H9 (cell line): Measurements from ENCODE around the gene SKAP1. TPM values are rescaled to one million over a fixed set of nuclear protein-coding genes. Genes with fewer than 3 reads are reported as not detected.

ENCODE experiments used
- DNase-seq: peaks from one replicate; pipeline ENCODE4 v3.0.0-alpha.2; 2017
- H2AFZ ChIP-seq: one replicate; pipeline ENCODE4 v1.6.1; 2013; ENCODE audit warnings: mild to moderate bottlenecking, low read length, control low read depth, moderate library complexity
- H2AK5ac ChIP-seq: 2 replicates; pipeline ENCODE4 v1.6.1; 2013; ENCODE audit warnings: low read length, control low read depth, mixed read lengths; ENCODE audit not compliant: insufficient read length
- H2BK120ac ChIP-seq: one replicate; pipeline ENCODE4 v1.6.1; 2013; ENCODE audit warnings: low read depth, mild to moderate bottlenecking, low read length, control low read depth, inconsistent platforms; ENCODE audit not compliant: poor library complexity, severe bottlenecking
- H2BK12ac ChIP-seq: 2 replicates; pipeline ENCODE4 v1.6.1; 2013; ENCODE audit warnings: low read length, control low read depth, mixed read lengths, low read depth; ENCODE audit not compliant: insufficient read length
- H2BK15ac ChIP-seq: 2 replicates; pipeline ENCODE4 v1.6.1; 2013; ENCODE audit warnings: low read depth, low read length, control low read depth
- H2BK20ac ChIP-seq: one replicate; pipeline ENCODE4 v1.6.1; 2013; ENCODE audit warnings: low read depth, mild to moderate bottlenecking, low read length, control low read depth, inconsistent platforms; ENCODE audit not compliant: poor library complexity, severe bottlenecking
- H2BK5ac ChIP-seq: 2 replicates; pipeline ENCODE4 v1.6.1; 2013; ENCODE audit warnings: low read length, control low read depth, mixed read lengths; ENCODE audit not compliant: insufficient read length
- H3K14ac ChIP-seq: 2 replicates; pipeline ENCODE4 v1.6.1; 2013; ENCODE audit warnings: low read length, control low read depth; ENCODE audit not compliant: insufficient read depth
- H3K18ac ChIP-seq: 2 replicates; pipeline ENCODE4 v1.6.1; 2013; ENCODE audit warnings: low read depth, mild to moderate bottlenecking, mixed read lengths, low read length, control low read depth; ENCODE audit not compliant: insufficient read length
- H3K23ac ChIP-seq: 2 replicates; pipeline ENCODE4 v1.6.1; 2013; ENCODE audit warnings: low read length, control low read depth, mixed read lengths, low read depth; ENCODE audit not compliant: insufficient read length
- H3K23me2 ChIP-seq: 2 replicates; pipeline ENCODE4 v1.6.1; 2013; ENCODE audit warnings: low read depth, mild to moderate bottlenecking, mixed read lengths, low read length, control low read depth; ENCODE audit not compliant: insufficient read length, poor library complexity, severe bottlenecking
- H3K27ac ChIP-seq: 2 replicates; pipeline ENCODE4 v1.5.1; 2013; ENCODE audit warnings: low read length, control low read depth, mixed read lengths, low read depth; ENCODE audit not compliant: insufficient read length
- H3K27me3 ChIP-seq: 2 replicates; pipeline ENCODE4 v1.6.1; 2013; ENCODE audit warnings: low read length, control low read depth, inconsistent platforms; ENCODE audit not compliant: insufficient read depth
- H3K4ac ChIP-seq: 2 replicates; pipeline ENCODE4 v1.6.1; 2013; ENCODE audit warnings: low read depth, mild to moderate bottlenecking, control low read depth, inconsistent platforms, low read length, moderate library complexity
- H3K4me1 ChIP-seq: 2 replicates; pipeline ENCODE4 v1.6.1; 2013; ENCODE audit warnings: low read length, control low read depth, inconsistent platforms; ENCODE audit not compliant: insufficient read depth
- H3K4me2 ChIP-seq: 2 replicates; pipeline ENCODE4 v1.6.1; 2013; ENCODE audit warnings: low read length, control low read depth, mixed read lengths; ENCODE audit not compliant: insufficient read length, insufficient read depth
- H3K56ac ChIP-seq: 2 replicates; pipeline ENCODE4 v1.6.1; 2013; ENCODE audit warnings: low read depth, mild to moderate bottlenecking, mixed read lengths, low read length, control low read depth; ENCODE audit not compliant: insufficient read length
- H3K79me1 ChIP-seq: 2 replicates; pipeline ENCODE4 v1.6.1; 2013; ENCODE audit warnings: low read depth, mild to moderate bottlenecking, moderate library complexity, low read length, control low read depth, inconsistent platforms; ENCODE audit not compliant: insufficient read depth, poor library complexity, severe bottlenecking
- H3K79me2 ChIP-seq: 2 replicates; pipeline ENCODE4 v1.6.1; 2013; ENCODE audit warnings: low read length, control low read depth, inconsistent platforms; ENCODE audit not compliant: insufficient read depth
- H3K9ac ChIP-seq: 2 replicates; pipeline ENCODE4 v1.6.1; 2013; ENCODE audit warnings: low read length, control low read depth, mixed read lengths; ENCODE audit not compliant: insufficient read length; ENCODE audit errors: extremely low read depth
- H3K9me3 ChIP-seq: one replicate; pipeline ENCODE4 v1.6.1; 2013; ENCODE audit warnings: low read depth, low read length, inconsistent platforms; ENCODE audit not compliant: control insufficient read depth
- H3T11ph ChIP-seq: one replicate; pipeline ENCODE4 v1.6.1; 2013; ENCODE audit warnings: mild to moderate bottlenecking, low read length, control low read depth, inconsistent platforms
- H4K20me1 ChIP-seq: one replicate; pipeline ENCODE4 v1.6.1; 2013; ENCODE audit not compliant: control insufficient read depth, insufficient read length, insufficient read depth
- H4K5ac ChIP-seq: 2 replicates; pipeline ENCODE4 v1.6.1; 2013; ENCODE audit warnings: low read depth, mild to moderate bottlenecking, mixed read lengths, low read length, control low read depth; ENCODE audit not compliant: insufficient read length
- H4K8ac ChIP-seq: replicated peaks from 2 replicates; pipeline ENCODE4 v1.6.1; 2013; ENCODE audit warnings: low read length, control low read depth, mixed read lengths, low read depth; ENCODE audit not compliant: insufficient read length
- H4K91ac ChIP-seq: 2 replicates; pipeline ENCODE4 v1.6.1; 2013; ENCODE audit warnings: low read depth, mild to moderate bottlenecking, moderate library complexity, mixed read lengths, low read length, control low read depth; ENCODE audit not compliant: insufficient read length
- H3K27ac Mint-ChIP-seq, 3 experiments: 2 replicates in 2 of 3; 3 replicates in 1 of 3; pipeline ENCODE4 v1.8.0; 2020 to 2021; ENCODE audit warnings: mixed read lengths in 3 of 3, mild to moderate bottlenecking in 1 of 3, moderate library complexity in 1 of 3
- H3K27me3 Mint-ChIP-seq: 2 replicates; pipeline ENCODE4 v1.8.0; 2021; ENCODE audit warnings: low read depth, mild to moderate bottlenecking, moderate library complexity, mixed read lengths
- H3K36me3 Mint-ChIP-seq, 3 experiments: 2 replicates in 2 of 3; 3 replicates in 1 of 3; pipeline ENCODE4 v1.8.0; 2020 to 2021; ENCODE audit warnings: low read depth in 3 of 3, mixed read lengths in 3 of 3; ENCODE audit not compliant: insufficient read depth in 1 of 3
- H3K4me1 Mint-ChIP-seq, 2 experiments: 2 replicates each; pipeline ENCODE4 v1.8.0; 2020; ENCODE audit warnings: mixed read lengths in 2 of 2
- H3K4me3 Mint-ChIP-seq, 2 experiments: 2 replicates in 1 of 2; 3 replicates in 1 of 2; pipeline ENCODE4 v1.8.0; 2020 to 2021; ENCODE audit warnings: mild to moderate bottlenecking in 2 of 2, mixed read lengths in 2 of 2, moderate library complexity in 1 of 2
- H3K9me3 Mint-ChIP-seq, 2 experiments: 2 replicates in 1 of 2; 3 replicates in 1 of 2; pipeline ENCODE4 v1.8.0; 2020; ENCODE audit warnings: mild to moderate bottlenecking in 2 of 2, mixed read lengths in 2 of 2, moderate library complexity in 1 of 2
- WGBS: extraction: QIAGEN DNeasy Blood & Tissue Kit; methylation state at CpG from one replicate; pipeline ENCODE4 v1.1.7; 2013; ENCODE audit warnings: missing lambda C conversion rate, low lambda C conversion rate, mixed read lengths; ENCODE audit not compliant: insufficient read length; ENCODE audit errors: extremely low coverage; 5-methylcytosine and 5-hydroxymethylcytosine counted together
- total RNA-seq: library from RNA; stranded (reverse); gene quantifications from 2 replicates; pipeline ENCODE4 v1.2.1, GENCODE V29; 2021
- TF ChIP-seq, protein P1 (sequence below): fragments of 200-600 bp; sonication (generic); conservative IDR thresholded peaks from 3 replicates; pipeline ENCODE4 v1.8.0; 2021; ENCODE audit warnings: antibody characterized with exemption, mild to moderate bottlenecking

Gene SKAP1
- total RNA-seq, 1 experiment from 2014 or later = not detected

- Histone ChIP-seq H3K9me3 (no peaks in the 10 kb centered on the region), H3K79me1 (no peaks in the 10 kb centered on the region), H3K4me1 (peaks cover 11% of the 10 kb centered on the region; the same call in 1 of the 2 replicates), H2BK12ac (no peak overlapping the region), H3T11ph (no peak overlapping the region), H3K56ac (no peak overlapping the region), H3K18ac (no peak overlapping the region), H2BK20ac (no peak overlapping the region), H2BK5ac (no peak overlapping the region), H3K14ac (no peak overlapping the region), H4K91ac (no peak overlapping the region), H2BK120ac (no peak overlapping the region), H4K8ac (no peak overlapping the region), H2BK15ac (no peak overlapping the region), H3K23me2 (no peaks in the 10 kb centered on the region), H4K20me1 (no peaks in the 10 kb centered on the region), H4K5ac (no peak overlapping the region), H2AFZ (no peak overlapping the region), H3K79me2 (no peaks in the 10 kb centered on the region), H3K4me2 (no peak overlapping the region), H3K27ac (no peak overlapping the region), H2AK5ac (no peak overlapping the region), H3K9ac (no peak overlapping the region), H3K4ac (no peak overlapping the region), H3K23ac (no peak overlapping the region), H3K27me3 (no peaks in the 10 kb centered on the region)
- DNase-seq = no peak
- Mint-ChIP-seq H3K27ac (no peak overlapping the region; a peak in 1 of 7 replicates), H3K4me1 (peaks cover 18 to 19% of the 10 kb centered on the region in 2 experiments), H3K4me3 (no peak overlapping the region; a peak in 1 of 5 replicates), H3K9me3 (no peaks in the 10 kb centered on the region), H3K36me3 (no peaks in the 10 kb centered on the region), H3K27me3 (peaks cover 5% of the 10 kb centered on the region; the same call in 1 of the 2 replicates)
- no CpG with 5 or more reads among the region's 4 CpGs for WGBS
- TF ChIP-seq, protein P1, sequence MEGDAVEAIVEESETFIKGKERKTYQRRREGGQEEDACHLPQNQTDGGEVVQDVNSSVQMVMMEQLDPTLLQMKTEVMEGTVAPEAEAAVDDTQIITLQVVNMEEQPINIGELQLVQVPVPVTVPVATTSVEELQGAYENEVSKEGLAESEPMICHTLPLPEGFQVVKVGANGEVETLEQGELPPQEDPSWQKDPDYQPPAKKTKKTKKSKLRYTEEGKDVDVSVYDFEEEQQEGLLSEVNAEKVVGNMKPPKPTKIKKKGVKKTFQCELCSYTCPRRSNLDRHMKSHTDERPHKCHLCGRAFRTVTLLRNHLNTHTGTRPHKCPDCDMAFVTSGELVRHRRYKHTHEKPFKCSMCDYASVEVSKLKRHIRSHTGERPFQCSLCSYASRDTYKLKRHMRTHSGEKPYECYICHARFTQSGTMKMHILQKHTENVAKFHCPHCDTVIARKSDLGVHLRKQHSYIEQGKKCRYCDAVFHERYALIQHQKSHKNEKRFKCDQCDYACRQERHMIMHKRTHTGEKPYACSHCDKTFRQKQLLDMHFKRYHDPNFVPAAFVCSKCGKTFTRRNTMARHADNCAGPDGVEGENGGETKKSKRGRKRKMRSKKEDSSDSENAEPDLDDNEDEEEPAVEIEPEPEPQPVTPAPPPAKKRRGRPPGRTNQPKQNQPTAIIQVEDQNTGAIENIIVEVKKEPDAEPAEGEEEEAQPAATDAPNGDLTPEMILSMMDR = no peak
Observed at GRCh38 chr17:48420823-48421222, 9.2 kb downstream of the SKAP1 start.
